HUES6 (cell line): ENCODE measurements around the gene PDE10A.
"Not testable (repeated sequence)": the region's sequence is repeated elsewhere in the genome, so short reads cannot be mapped to it uniquely, and the experiment has no call there.

Source experiments
- H3K27ac ChIP-seq: 2 replicates; pipeline ENCODE4 v1.7.0; 2013; ENCODE audit warnings: low read depth, mild to moderate bottlenecking, low read length, inconsistent platforms
- H3K27me3 ChIP-seq: 2 replicates; pipeline ENCODE4 v1.6.1; 2013; ENCODE audit warnings: low read length; ENCODE audit not compliant: control insufficient read depth, insufficient read depth
- H3K36me3 ChIP-seq: 2 replicates; pipeline ENCODE4 v1.6.1; 2013; ENCODE audit warnings: low read length; ENCODE audit not compliant: control insufficient read depth, insufficient read depth
- H3K4me1 ChIP-seq: 2 replicates; pipeline ENCODE4 v1.6.1; 2013; ENCODE audit warnings: low read length; ENCODE audit not compliant: control insufficient read depth, insufficient read depth
- H3K4me3 ChIP-seq: 2 replicates; pipeline ENCODE4 v1.5.1; 2013; ENCODE audit warnings: low read depth, low read length
- H3K9ac ChIP-seq: one replicate; pipeline ENCODE4 v1.6.1; 2013; ENCODE audit warnings: mild to moderate bottlenecking, low read length
- H3K9me3 ChIP-seq: 2 replicates; pipeline ENCODE4 v1.6.1; 2013; ENCODE audit warnings: low read depth, low read length; ENCODE audit not compliant: control insufficient read depth, insufficient read depth

Gene PDE10A

GRCh38 chr6:165600606-165601005 is 62.4 kb downstream of the PDE10A start:
- peaks cover 17% of the 10 kb centered on the region; the same call in 1 of the 2 replicates for H3K4me1 ChIP-seq
- H3K27me3 ChIP-seq: no peaks in the 10 kb centered on the region
- H3K9me3 ChIP-seq: no peaks in the 10 kb centered on the region
- no peak overlapping the region for H3K27ac ChIP-seq
- no peak overlapping the region for H3K4me3 ChIP-seq
- H3K9ac ChIP-seq: no peak overlapping the region
- no peaks in the 10 kb centered on the region for H3K36me3 ChIP-seq

- Histone ChIP-seq H3K9ac (no peak overlapping the region), H3K4me3 (no peak overlapping the region), H3K27ac (no peak overlapping the region), H3K4me1 (peaks cover 17% of the 10 kb centered on the region; the same call in 1 of the 2 replicates), H3K36me3 (no peaks in the 10 kb centered on the region), H3K27me3 (no peaks in the 10 kb centered on the region), H3K9me3 (no peaks in the 10 kb centered on the region)
These were observed 63.2 kb downstream of the PDE10A start for GRCh38 chr6:165599596-165600487.

GRCh38 chr6:165599121-165599520 is 63.9 kb downstream of the PDE10A start:
- Histone ChIP-seq H3K9me3 (no peaks in the 10 kb centered on the region), H3K9ac (no peak overlapping the region), H3K4me1 (peaks cover 17% of the 10 kb centered on the region; the same call in 1 of the 2 replicates), H3K36me3 (no peaks in the 10 kb centered on the region), H3K27ac (no peak overlapping the region), H3K27me3 (no peaks in the 10 kb centered on the region), H3K4me3 (no peak overlapping the region)

- peaks cover 17% of the 10 kb centered on the region; the same call in 1 of the 2 replicates for H3K4me1 ChIP-seq
- no peaks in the 10 kb centered on the region for H3K36me3 ChIP-seq
- H3K27me3 ChIP-seq: no peaks in the 10 kb centered on the region
- H3K4me3 ChIP-seq: no peak overlapping the region
- no peak overlapping the region for H3K27ac ChIP-seq
- H3K9me3 ChIP-seq: no peaks in the 10 kb centered on the region
- H3K9ac ChIP-seq: no peak overlapping the region
These were observed 65.2 kb downstream of the PDE10A start for GRCh38 chr6:165597821-165598220.

GRCh38 chr6:165594584-165595333 is 68.3 kb downstream of the PDE10A start:
- Histone ChIP-seq H3K4me3 (no peak overlapping the region), H3K9me3 (no peaks in the 10 kb centered on the region), H3K27me3 (no peaks in the 10 kb centered on the region), H3K36me3 (no peaks in the 10 kb centered on the region), H3K9ac (no peak overlapping the region), H3K4me1 (peaks cover 10% of the 10 kb centered on the region; the same call in 1 of the 2 replicates), H3K27ac (no peak overlapping the region)

- H3K9ac ChIP-seq, H3K27ac ChIP-seq, H3K4me3 ChIP-seq, H3K4me1 ChIP-seq, H3K9me3 ChIP-seq, H3K27me3 ChIP-seq, H3K36me3 ChIP-seq: not testable (repeated sequence)
These were observed 70.1 kb downstream of the PDE10A start for GRCh38 chr6:165592947-165593346.

- Histone ChIP-seq H3K9me3 (peaks cover 3% of the 10 kb centered on the region; the same call in 1 of the 2 replicates), H3K9ac (no peak overlapping the region), H3K4me1 (no peaks in the 10 kb centered on the region), H3K4me3 (no peak overlapping the region), H3K27ac (no peak overlapping the region), H3K36me3 (no peaks in the 10 kb centered on the region), H3K27me3 (no peaks in the 10 kb centered on the region)
These were observed 74.5 kb downstream of the PDE10A start for GRCh38 chr6:165588515-165588914.

GRCh38 chr6:165587206-165587605 is 75.8 kb downstream of the PDE10A start:
- Histone ChIP-seq H3K4me3 (no peak overlapping the region), H3K9ac (no peak overlapping the region), H3K27me3 (no peaks in the 10 kb centered on the region), H3K4me1 (no peaks in the 10 kb centered on the region), H3K36me3 (no peaks in the 10 kb centered on the region), H3K27ac (no peak overlapping the region), H3K9me3 (peaks cover 3% of the 10 kb centered on the region; the same call in 1 of the 2 replicates)

GRCh38 chr6:165586706-165587105 is 76.3 kb downstream of the PDE10A start:
- Histone ChIP-seq H3K9ac (no peak overlapping the region), H3K9me3 (peaks cover 3% of the 10 kb centered on the region; the same call in 1 of the 2 replicates), H3K27ac (no peak overlapping the region), H3K27me3 (no peaks in the 10 kb centered on the region), H3K4me1 (no peaks in the 10 kb centered on the region), H3K36me3 (no peaks in the 10 kb centered on the region), H3K4me3 (no peak overlapping the region)

- Histone ChIP-seq H3K27me3 (no peaks in the 10 kb centered on the region), H3K4me3 (no peak overlapping the region), H3K9me3 (peaks cover 3% of the 10 kb centered on the region; the same call in 1 of the 2 replicates), H3K4me1 (no peaks in the 10 kb centered on the region), H3K36me3 (no peaks in the 10 kb centered on the region), H3K9ac (no peak overlapping the region), H3K27ac (no peak overlapping the region)
These were observed 78.0 kb downstream of the PDE10A start for GRCh38 chr6:165585060-165585459.

- H3K27ac ChIP-seq: no peak overlapping the region
- H3K4me3 ChIP-seq: no peak overlapping the region
- no peak overlapping the region for H3K9ac ChIP-seq
- H3K36me3 ChIP-seq: no peaks in the 10 kb centered on the region
- H3K27me3 ChIP-seq: no peaks in the 10 kb centered on the region
- H3K9me3 ChIP-seq: peaks cover 3% of the 10 kb centered on the region; the same call in 1 of the 2 replicates
- no peaks in the 10 kb centered on the region for H3K4me1 ChIP-seq
These were observed 78.5 kb downstream of the PDE10A start for GRCh38 chr6:165584541-165584940.
